Measurements from ENCODE around the gene ZDHHC17.

ZDHHC17 gene

DNA sequence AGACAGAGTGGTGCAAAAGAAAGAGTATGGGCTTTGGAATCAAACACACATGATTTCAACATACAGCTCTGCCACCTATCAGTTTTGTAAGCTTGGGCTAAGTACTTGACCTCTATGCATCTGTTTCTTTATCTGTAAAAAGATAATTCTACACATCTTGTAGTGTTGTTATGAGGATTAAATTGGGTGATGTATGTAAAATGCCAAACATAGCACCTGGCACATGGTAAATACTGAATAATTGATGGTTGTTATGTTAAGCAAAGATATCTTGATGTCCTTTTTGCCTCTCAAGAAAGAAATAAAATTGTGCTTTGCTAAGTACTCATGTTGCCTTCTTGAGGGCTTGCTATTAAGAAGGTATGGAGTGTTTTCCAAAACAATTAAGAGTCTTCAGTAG lies 117.2 kb downstream of the ZDHHC17 start:
- Histone ChIP-seq H4K12ac (ENCODE audit: low read depth, low read length) (no peak overlapping the region), H3K4ac (ENCODE audit: low read depth, low read length) (no peak overlapping the region), H4K8ac (ENCODE audit: low read depth, low read length) (no peak overlapping the region), H2AFZ (ENCODE audit: insufficient read depth, low read length, poor library complexity) (no peak overlapping the region), H2BK120ac (ENCODE audit: insufficient read depth, low read length, poor library complexity) (no peak overlapping the region), H3K27ac (ENCODE audit: low read depth, low read length) (no peak overlapping the region), H2BK5ac (ENCODE audit: low read depth, low read length, poor library complexity) (no peak overlapping the region), H3K18ac (ENCODE audit: low read length) (no peak overlapping the region), H3K4me1 (ENCODE audit: control insufficient read depth in 1 of 2, insufficient read depth in 2 of 2, low read length in 2 of 2) (no peaks in the 10 kb centered on the region), H3K36me3 (ENCODE audit: control insufficient read depth in 1 of 2, insufficient read depth in 2 of 2, low read length in 2 of 2) (no peaks in the 10 kb centered on the region), H2BK12ac (ENCODE audit: low read length) (no peak overlapping the region), H3K4me3 (ENCODE audit: low read depth, low read length) (no peak overlapping the region), H3K23ac (ENCODE audit: low read length) (no peak overlapping the region), H4K91ac (ENCODE audit: low read depth, low read length) (no peak overlapping the region), H3K14ac (ENCODE audit: low read length) (no peak overlapping the region), H3K79me2 (ENCODE audit: control insufficient read depth, insufficient read depth, low read length, poor library complexity) (peaks cover 8% of the 10 kb centered on the region), H3K79me1 (ENCODE audit: low read length) (peaks cover 12% of the 10 kb centered on the region), H3K27me3 (ENCODE audit: insufficient read depth, low read length) (no peaks in the 10 kb centered on the region), H2AK5ac (ENCODE audit: low read length) (no peak overlapping the region), H3K9ac (ENCODE audit: low read length) (no peak overlapping the region), H3K4me2 (ENCODE audit: low read length) (no peak overlapping the region), H3K9me3 (ENCODE audit: insufficient read depth, low read depth, low read length) (no peaks in the 10 kb centered on the region)
- DNase-seq: no peak

DNA sequence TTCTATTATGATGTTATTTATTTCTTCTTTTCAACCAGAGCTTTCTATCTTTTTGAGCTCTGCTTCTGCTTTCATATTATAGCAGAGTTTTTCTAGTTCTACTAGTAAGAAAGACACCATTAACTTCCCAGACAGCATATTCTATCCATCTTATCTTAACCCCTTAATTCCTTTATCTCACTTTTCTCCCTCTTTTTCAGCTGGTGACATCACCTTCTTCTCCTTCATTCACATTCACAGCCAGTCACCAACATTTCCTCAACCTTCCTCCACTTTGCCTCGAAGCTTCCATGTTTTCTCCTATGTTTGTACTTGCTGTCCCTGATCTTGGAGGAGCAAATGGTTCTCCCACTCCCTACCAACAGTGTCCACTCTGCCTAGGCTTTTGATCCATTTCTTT lies 118.5 kb downstream of the ZDHHC17 start:
- WGBS (ENCODE audit: extremely low coverage, insufficient coverage, insufficient read length): no CpG with 5 or more reads among the region's 1 CpG
- no peak overlapping the region for H3K18ac ChIP-seq (ENCODE audit: low read length)

DNA sequence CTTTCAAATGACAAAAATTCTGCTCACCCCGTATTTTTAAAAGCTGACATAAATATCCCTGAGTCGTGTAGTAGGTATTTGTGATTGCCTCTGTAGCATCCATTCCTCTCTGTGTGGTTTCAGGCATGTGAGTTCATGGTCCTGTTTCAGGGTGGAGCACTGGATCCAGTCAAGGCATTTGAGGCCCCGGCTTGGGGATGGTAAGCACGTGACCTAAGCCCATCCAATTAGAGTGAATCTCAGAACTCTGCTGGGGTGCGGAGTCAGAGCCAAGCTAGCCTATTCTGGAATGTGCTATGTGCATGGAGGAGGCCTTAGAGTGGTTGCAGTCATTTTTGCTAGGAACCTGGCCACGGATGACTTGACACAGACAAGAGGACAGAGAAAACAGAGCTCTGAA lies 119.2 kb downstream of the ZDHHC17 start:
- no peak overlapping the region for H3K4ac ChIP-seq (ENCODE audit: low read depth, low read length)
- no peak overlapping the region for H3K4me2 ChIP-seq (ENCODE audit: low read length)
- H2AFZ ChIP-seq (ENCODE audit: insufficient read depth, low read length, poor library complexity): no peak overlapping the region
- H2BK120ac ChIP-seq (ENCODE audit: insufficient read depth, low read length, poor library complexity): no peak overlapping the region
- no CpG with 5 or more reads among the region's 6 CpGs for WGBS (ENCODE audit: extremely low coverage, insufficient coverage, insufficient read length)
- H4K8ac ChIP-seq (ENCODE audit: low read depth, low read length): no peak overlapping the region
- H3K79me2 ChIP-seq (ENCODE audit: control insufficient read depth, insufficient read depth, low read length, poor library complexity): peaks cover 8% of the 10 kb centered on the region
- H4K12ac ChIP-seq (ENCODE audit: low read depth, low read length): no peak overlapping the region
- no peak overlapping the region for H3K9ac ChIP-seq (ENCODE audit: low read length)
- no peak overlapping the region for H2BK5ac ChIP-seq (ENCODE audit: low read depth, low read length, poor library complexity)
- no peak overlapping the region for H3K4me3 ChIP-seq (ENCODE audit: low read depth, low read length)
- no peaks in the 10 kb centered on the region for H3K4me1 ChIP-seq (ENCODE audit: control insufficient read depth in 1 of 2, insufficient read depth in 2 of 2, low read length in 2 of 2)
- no peak overlapping the region for H3K27ac ChIP-seq (ENCODE audit: low read depth, low read length)
- no peak overlapping the region for H3K18ac ChIP-seq (ENCODE audit: low read length)
- no peak overlapping the region for H2AK5ac ChIP-seq (ENCODE audit: low read length)
- no peak for DNase-seq
- H3K36me3 ChIP-seq (ENCODE audit: control insufficient read depth in 1 of 2, insufficient read depth in 2 of 2, low read length in 2 of 2): no peaks in the 10 kb centered on the region
- H3K79me1 ChIP-seq (ENCODE audit: low read length): peaks cover 11% of the 10 kb centered on the region
- H3K27me3 ChIP-seq (ENCODE audit: insufficient read depth, low read length): no peaks in the 10 kb centered on the region
- H2BK12ac ChIP-seq (ENCODE audit: low read length): no peak overlapping the region
- no peak overlapping the region for H4K91ac ChIP-seq (ENCODE audit: low read depth, low read length)
- no peak overlapping the region for H3K14ac ChIP-seq (ENCODE audit: low read length)
- H3K9me3 ChIP-seq (ENCODE audit: insufficient read depth, low read depth, low read length): no peaks in the 10 kb centered on the region
- no peak overlapping the region for H3K23ac ChIP-seq (ENCODE audit: low read length)

More for the DNA sequence above, 118.5 kb downstream of the ZDHHC17 start:
- Histone ChIP-seq H3K27ac (ENCODE audit: low read depth, low read length) (no peak overlapping the region), H3K4me1 (ENCODE audit: control insufficient read depth in 1 of 2, insufficient read depth in 2 of 2, low read length in 2 of 2) (no peaks in the 10 kb centered on the region), H2BK12ac (ENCODE audit: low read length) (no peak overlapping the region), H3K9ac (ENCODE audit: low read length) (no peak overlapping the region), H3K4me3 (ENCODE audit: low read depth, low read length) (no peak overlapping the region), H3K79me1 (ENCODE audit: low read length) (peaks cover 12% of the 10 kb centered on the region), H3K14ac (ENCODE audit: low read length) (no peak overlapping the region), H3K27me3 (ENCODE audit: insufficient read depth, low read length) (no peaks in the 10 kb centered on the region), H3K23ac (ENCODE audit: low read length) (no peak overlapping the region), H4K8ac (ENCODE audit: low read depth, low read length) (no peak overlapping the region), H3K79me2 (ENCODE audit: control insufficient read depth, insufficient read depth, low read length, poor library complexity) (peaks cover 8% of the 10 kb centered on the region), H3K9me3 (ENCODE audit: insufficient read depth, low read depth, low read length) (no peaks in the 10 kb centered on the region), H3K36me3 (ENCODE audit: control insufficient read depth in 1 of 2, insufficient read depth in 2 of 2, low read length in 2 of 2) (no peaks in the 10 kb centered on the region), H4K12ac (ENCODE audit: low read depth, low read length) (no peak overlapping the region), H2BK5ac (ENCODE audit: low read depth, low read length, poor library complexity) (no peak overlapping the region), H2AK5ac (ENCODE audit: low read length) (no peak overlapping the region), H2BK120ac (ENCODE audit: insufficient read depth, low read length, poor library complexity) (no peak overlapping the region), H3K4me2 (ENCODE audit: low read length) (no peak overlapping the region), H3K4ac (ENCODE audit: low read depth, low read length) (no peak overlapping the region), H4K91ac (ENCODE audit: low read depth, low read length) (no peak overlapping the region), H2AFZ (ENCODE audit: insufficient read depth, low read length, poor library complexity) (no peak overlapping the region)
- no peak for DNase-seq

DNA sequence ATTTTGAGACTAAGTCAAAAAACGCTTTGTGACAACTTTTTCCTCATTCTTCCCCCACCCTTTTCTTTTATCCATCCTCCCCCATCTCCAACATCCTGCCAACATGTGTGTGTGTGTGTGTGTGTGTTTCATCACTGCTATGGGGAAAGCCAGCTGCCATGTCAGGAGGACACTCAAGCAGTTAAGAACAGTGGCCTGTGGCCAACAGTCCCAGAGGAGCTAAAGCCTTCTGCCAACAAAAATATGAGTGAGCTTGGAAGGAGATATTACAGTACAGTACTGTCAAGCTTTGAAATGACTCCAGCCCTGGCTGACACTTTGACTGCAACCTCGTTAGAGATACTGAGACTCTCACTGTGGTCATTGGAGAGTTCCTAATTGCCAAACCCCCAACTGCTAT lies 119.9 kb downstream of the ZDHHC17 start:
- WGBS (ENCODE audit: extremely low coverage, insufficient coverage, insufficient read length): no CpG with 5 or more reads among the region's 2 CpGs
- H3K27ac ChIP-seq (ENCODE audit: low read depth, low read length): no peak overlapping the region
- no peak overlapping the region for H3K23ac ChIP-seq (ENCODE audit: low read length)
- no peak for DNase-seq
- no peak overlapping the region for H2AFZ ChIP-seq (ENCODE audit: insufficient read depth, low read length, poor library complexity)
- H4K8ac ChIP-seq (ENCODE audit: low read depth, low read length): no peak overlapping the region
- H3K4me2 ChIP-seq (ENCODE audit: low read length): no peak overlapping the region
- no peak overlapping the region for H2BK12ac ChIP-seq (ENCODE audit: low read length)
- no peak overlapping the region for H3K4me3 ChIP-seq (ENCODE audit: low read depth, low read length)
- H2BK120ac ChIP-seq (ENCODE audit: insufficient read depth, low read length, poor library complexity): no peak overlapping the region
- no peak overlapping the region for H4K91ac ChIP-seq (ENCODE audit: low read depth, low read length)
- H3K9ac ChIP-seq (ENCODE audit: low read length): no peak overlapping the region
- H2BK5ac ChIP-seq (ENCODE audit: low read depth, low read length, poor library complexity): no peak overlapping the region
- no peaks in the 10 kb centered on the region for H3K4me1 ChIP-seq (ENCODE audit: control insufficient read depth in 1 of 2, insufficient read depth in 2 of 2, low read length in 2 of 2)
- no peaks in the 10 kb centered on the region for H3K36me3 ChIP-seq (ENCODE audit: control insufficient read depth in 1 of 2, insufficient read depth in 2 of 2, low read length in 2 of 2)
- no peak overlapping the region for H3K14ac ChIP-seq (ENCODE audit: low read length)
- H3K18ac ChIP-seq (ENCODE audit: low read length): no peak overlapping the region
- H3K79me2 ChIP-seq (ENCODE audit: control insufficient read depth, insufficient read depth, low read length, poor library complexity): peaks cover 5% of the 10 kb centered on the region
- H2AK5ac ChIP-seq (ENCODE audit: low read length): no peak overlapping the region
- H3K9me3 ChIP-seq (ENCODE audit: insufficient read depth, low read depth, low read length): no peaks in the 10 kb centered on the region
- peaks cover 5% of the 10 kb centered on the region for H3K79me1 ChIP-seq (ENCODE audit: low read length)
- H3K4ac ChIP-seq (ENCODE audit: low read depth, low read length): no peak overlapping the region
- no peak overlapping the region for H4K12ac ChIP-seq (ENCODE audit: low read depth, low read length)
- H3K27me3 ChIP-seq (ENCODE audit: insufficient read depth, low read length): no peaks in the 10 kb centered on the region

All from trophoblast cell (in vitro differentiated cells and primary cell).